GM23338 (cell line): ENCODE data around the gene TENM4. TPM values are rescaled to one million over a fixed set of nuclear protein-coding genes. Genes with fewer than 3 reads are reported as not detected.

Source experiments
- ATAC-seq: fragments of 200-7000 bp; cut with Tn5 transposase; 3 replicates; pipeline ENCODE4 v1.9.1; 2020
- DNase-seq: peaks from one replicate; pipeline ENCODE4 v3.0.0-alpha.2; 2015; ENCODE audit warnings: low spot score
- H2AFZ ChIP-seq: fragments of 200-600 bp; sonication (generic); 2 replicates; pipeline ENCODE4 v1.8.0; 2016; ENCODE audit warnings: antibody characterized with exemption, mild to moderate bottlenecking, moderate library complexity
- H3F3A ChIP-seq: fragments of 200-600 bp; sonication (generic); replicated peaks from 2 replicates; pipeline ENCODE4 v1.8.0; 2017; ENCODE audit warnings: antibody characterized with exemption, mixed run types, low read depth
- H3K27ac ChIP-seq: fragments of 200-600 bp; sonication (generic); 2 replicates; pipeline ENCODE4 v1.6.1; 2016; ENCODE audit warnings: low read depth
- H3K27me3 ChIP-seq: fragments of 200-600 bp; sonication (generic); 2 replicates; pipeline ENCODE4 v1.8.0; 2016; ENCODE audit warnings: mild to moderate bottlenecking, mixed run types, moderate library complexity; ENCODE audit not compliant: insufficient read depth
- H3K36me3 ChIP-seq: fragments of 200-600 bp; sonication (generic); 2 replicates; pipeline ENCODE4 v1.8.0; 2016; ENCODE audit warnings: mild to moderate bottlenecking; ENCODE audit not compliant: insufficient read depth
- H3K4me1 ChIP-seq: fragments of 200-600 bp; sonication (generic); 2 replicates; pipeline ENCODE4 v1.8.0; 2016; ENCODE audit warnings: mild to moderate bottlenecking, moderate library complexity; ENCODE audit not compliant: insufficient read depth
- H3K4me2 ChIP-seq: fragments of 200-600 bp; sonication (generic); 2 replicates; pipeline ENCODE4 v1.7.1; 2017; ENCODE audit warnings: mixed run types
- H3K4me3 ChIP-seq: fragments of 200-600 bp; sonication (generic); 2 replicates; pipeline ENCODE4 v1.6.1; 2016; ENCODE audit warnings: mixed run types
- H3K79me2 ChIP-seq: fragments of 200-600 bp; sonication (generic); replicated peaks from 2 replicates; pipeline ENCODE4 v1.8.0; 2017; ENCODE audit warnings: mild to moderate bottlenecking; ENCODE audit not compliant: insufficient read depth
- H3K9me2 ChIP-seq: fragments of 200-600 bp; sonication (generic); 2 replicates; pipeline ENCODE4 v1.8.0; 2017; ENCODE audit not compliant: insufficient read depth
- H4K20me1 ChIP-seq: fragments of 200-600 bp; sonication (generic); replicated peaks from 2 replicates; pipeline ENCODE4 v1.8.0; 2017; ENCODE audit warnings: mild to moderate bottlenecking; ENCODE audit not compliant: insufficient read depth
- H3K27ac Mint-ChIP-seq: 2 replicates; pipeline ENCODE4 v1.8.0; 2020; ENCODE audit warnings: inconsistent platforms, mild to moderate bottlenecking, moderate library complexity, mixed read lengths
- H3K27me3 Mint-ChIP-seq: 3 replicates; pipeline ENCODE4 v1.8.0; 2022; ENCODE audit warnings: low read depth, mild to moderate bottlenecking, moderate library complexity, mixed read lengths, inconsistent platforms; ENCODE audit not compliant: insufficient read depth, poor library complexity
- H3K36me3 Mint-ChIP-seq: 3 replicates; pipeline ENCODE4 v1.8.0; 2021; ENCODE audit warnings: low read depth, mild to moderate bottlenecking, inconsistent platforms, moderate library complexity, mixed read lengths
- H3K4me1 Mint-ChIP-seq: 3 replicates; pipeline ENCODE4 v1.8.0; 2020; ENCODE audit warnings: mild to moderate bottlenecking, inconsistent platforms, mixed read lengths
- H3K4me3 Mint-ChIP-seq: 3 replicates; pipeline ENCODE4 v1.8.0; 2021; ENCODE audit warnings: moderate library complexity, mild to moderate bottlenecking, inconsistent platforms, mixed read lengths
- H3K9me3 Mint-ChIP-seq: 3 replicates; pipeline ENCODE4 v1.8.0; 2020; ENCODE audit warnings: moderate library complexity, mild to moderate bottlenecking, inconsistent platforms, mixed read lengths
- CREB1 ChIP-seq: fragments of 250-450 bp; sonication (Bioruptor Pico); IDR thresholded peaks from 2 replicates; pipeline ENCODE4 v1.5.0; 2020; ENCODE audit warnings: low read depth, mild to moderate bottlenecking, moderate library complexity
- CTCF ChIP-seq, 2 experiments: fragments of 200-600 bp in 1 of 2; sonication (generic) in 1 of 2; conservative IDR thresholded peaks; 2 replicates each; pipeline versions ENCODE4 v1.5.1 to v1.6.1; 2016 to 2017; ENCODE audit warnings: antibody characterized with exemption in 2 of 2, low read depth in 2 of 2, mild to moderate bottlenecking in 2 of 2, moderate library complexity in 1 of 2
- ETS1 ChIP-seq: IDR thresholded peaks from 2 replicates; pipeline ENCODE4 v1.6.1; 2016; ENCODE audit warnings: antibody characterized with exemption
- EZH2 ChIP-seq: fragments of 200-600 bp; sonication (generic); IDR thresholded peaks from one replicate; pipeline ENCODE4 v1.8.0; 2017; ENCODE audit warnings: antibody characterized with exemption, mild to moderate bottlenecking, low read depth; ENCODE audit not compliant: unreplicated experiment
- EZH2phosphoT487 ChIP-seq: fragments of 200-600 bp; sonication (generic); IDR thresholded peaks from one replicate; pipeline ENCODE4 v1.8.1; 2018; ENCODE audit warnings: antibody characterized with exemption; ENCODE audit not compliant: unreplicated experiment
- JUNB ChIP-seq: IDR thresholded peaks from one replicate; pipeline ENCODE4 v1.6.1; 2016; ENCODE audit warnings: antibody characterized with exemption; ENCODE audit not compliant: unreplicated experiment
- NANOG ChIP-seq: IDR thresholded peaks from 2 replicates; pipeline ENCODE4 v1.6.1; 2016; ENCODE audit warnings: antibody characterized with exemption, borderline replicate concordance
- POLR2AphosphoS5 ChIP-seq: IDR thresholded peaks from 2 replicates; pipeline ENCODE4 v1.6.1; 2016; ENCODE audit warnings: antibody characterized with exemption, low read depth
- REST ChIP-seq: IDR thresholded peaks from one replicate; pipeline ENCODE4 v1.6.1; 2018; ENCODE audit warnings: antibody characterized with exemption; ENCODE audit not compliant: unreplicated experiment
- STAT1 ChIP-seq: IDR thresholded peaks from one replicate; pipeline ENCODE4 v1.6.1; 2016; ENCODE audit warnings: antibody characterized with exemption; ENCODE audit not compliant: unreplicated experiment
- ZNF114 ChIP-seq: fragments of 250-450 bp; sonication (Bioruptor Pico); IDR thresholded peaks from 2 replicates; pipeline ENCODE4 v1.5.0; 2020; ENCODE audit warnings: mild to moderate bottlenecking, moderate library complexity
- ZNF331 ChIP-seq: fragments of 250-450 bp; sonication (Bioruptor Pico); IDR thresholded peaks from 2 replicates; pipeline ENCODE4 v1.5.0; 2020; ENCODE audit warnings: low read depth, mild to moderate bottlenecking, moderate library complexity
- ZNF462 ChIP-seq: fragments of 250-450 bp; sonication (Bioruptor Pico); IDR thresholded peaks from 2 replicates; pipeline ENCODE4 v1.5.0; 2020; ENCODE audit warnings: mild to moderate bottlenecking, moderate library complexity
- polyA plus RNA-seq: library from polyadenylated mRNA; unstranded; fragments of >200 nt; fragmentation: Nextera tagmentation; extraction: Ambion mirVana; gene quantifications from 2 replicates; pipeline ENCODE4 v1.2.1, GENCODE V29; 2016
- total RNA-seq: library from RNA; depleted of rRNA; stranded (reverse); fragments of >200 nt; shearing (Covaris generic); gene quantifications from 2 replicates; pipeline ENCODE4 v1.2.3, GENCODE V29; 2014

The TENM4 gene
- total and polyA plus RNA-seq, 2 experiments from 2014 or later = 7.3 TPM

GRCh38 chr11:79208126-79208525 lies 232.7 kb downstream of the TENM4 start:
- Histone ChIP-seq H3K27ac (no peak overlapping the region), H3K79me2 (no peaks in the 10 kb centered on the region), H2AFZ (no peak overlapping the region), H3K9me2 (no peaks in the 10 kb centered on the region), H3F3A (no peaks in the 10 kb centered on the region), H3K4me1 (no peaks in the 10 kb centered on the region; the same call in 1 of the 2 replicates), H4K20me1 (no peaks in the 10 kb centered on the region), H3K4me2 (no peak overlapping the region), H3K36me3 (no peaks in the 10 kb centered on the region), H3K27me3 (no peaks in the 10 kb centered on the region), H3K4me3 (no peak overlapping the region)
- H3K36me3 Mint-ChIP-seq = no peaks in the 10 kb centered on the region
- H3K27ac Mint-ChIP-seq = no peak overlapping the region
- no peaks in the 10 kb centered on the region for H3K9me3 Mint-ChIP-seq
- H3K27me3 Mint-ChIP-seq = peaks cover 12% of the 10 kb centered on the region
- no peak overlapping the region for H3K4me3 Mint-ChIP-seq
- no peak for TF ChIP-seq ZNF462
- no peak for TF ChIP-seq REST
- TF ChIP-seq JUNB = no peak
- no peak for TF ChIP-seq NANOG
- no peak for TF ChIP-seq ZNF331 (CRISPR knock-in tag)
- TF ChIP-seq ZNF114 = no peak
- no peak for TF ChIP-seq CTCF (conservative IDR thresholded peaks at IDR 0.05; ENCODE audit: low read depth in 2 of 2)
- no peak for TF ChIP-seq POLR2AphosphoS5
- no peak for TF ChIP-seq STAT1
- no peak for TF ChIP-seq ETS1
- TF ChIP-seq CREB1 (CRISPR knock-in tag) = no peak
- no peak for TF ChIP-seq EZH2
- TF ChIP-seq EZH2phosphoT487 = no peak
- DNase-seq = no peak
- no peak for ATAC-seq
- H3K4me1 Mint-ChIP-seq = peaks cover 9% of the 10 kb centered on the region
